Renal pelvis (tissue), 12 donors: ENCODE data around the gene ACP2. TPM values are rescaled to one million over a fixed set of nuclear protein-coding genes. Genes with fewer than 3 reads are reported as not detected.

Source experiments
- DNase-seq: peaks from one replicate; pipeline ENCODE4 v3.0.0-alpha.2; 2013
- long read RNA-seq, 16 experiments: transcript quantifications; one replicate each; lab custom pipeline, GENCODE V29; 2026
- polyA plus RNA-seq, 3 donors: library from polyadenylated mRNA; unstranded; fragments of 120-200 nt; gene quantifications; one replicate each; pipeline ENCODE4 v1.2.1, GENCODE V29; 2013; ENCODE audit not compliant: insufficient read length in 3 of 3

Gene ACP2
- 10 to 100 TPM; 54.4 to 61.0 (median 59.4) TPM for polyA plus RNA-seq
- long read RNA-seq, donor 1, transcript ACP2-201 (11 exons, 2,203 nt) = major isoform, 10 of 11 reads
- long read RNA-seq, donor 1, partial matches to known transcripts = 0 of 11 reads
- long read RNA-seq, donor 1, other reads (novel, unspliced or antisense) = 0 of 11 reads
- long read RNA-seq, donor 2, transcript ACP2-201 (11 exons, 2,203 nt) = major isoform, 10 of 13 reads
- long read RNA-seq, donor 2, partial matches to known transcripts = 0 of 13 reads
- long read RNA-seq, donor 2, other reads (novel, unspliced or antisense) = 0 of 13 reads
- long read RNA-seq, donor 3, transcript ACP2-201 (11 exons, 2,203 nt) = major isoform, 8 of 10 reads
- long read RNA-seq, donor 3, partial matches to known transcripts = 0 of 10 reads
- long read RNA-seq, donor 3, other reads (novel, unspliced or antisense) = 0 of 10 reads
- long read RNA-seq, donor 4, transcript ACP2-201 (11 exons, 2,203 nt) = major isoform, 10 of 12 reads
- long read RNA-seq, donor 4, partial matches to known transcripts = 0 of 12 reads
- long read RNA-seq, donor 4, other reads (novel, unspliced or antisense) = 0 of 12 reads
- long read RNA-seq, donor 5, partial matches to known transcripts = 0 of 2 reads
- long read RNA-seq, donor 5, other reads (novel, unspliced or antisense) = 0 of 2 reads
- long read RNA-seq, donor 6, transcript ACP2-201 (11 exons, 2,203 nt) = major isoform, 9 of 10 reads
- long read RNA-seq, donor 6, partial matches to known transcripts = 0 of 10 reads
- long read RNA-seq, donor 6, other reads (novel, unspliced or antisense) = 0 of 10 reads
- long read RNA-seq, donor 7, transcript ACP2-201 (11 exons, 2,203 nt) = major isoform, 16 of 26 reads
- long read RNA-seq, donor 7, partial matches to known transcripts = 7 of 26 reads
- long read RNA-seq, donor 7, other reads (novel, unspliced or antisense) = 0 of 26 reads
- long read RNA-seq, donor 8, partial matches to known transcripts = 0 of 4 reads
- long read RNA-seq, donor 8, other reads (novel, unspliced or antisense) = 0 of 4 reads
- long read RNA-seq, donor 9, transcript ACP2-201 (11 exons, 2,203 nt) = major isoform, 12 of 50 reads
- long read RNA-seq, donor 9, partial matches to known transcripts = 36 of 50 reads
- long read RNA-seq, donor 9, other reads (novel, unspliced or antisense) = 0 of 50 reads
- long read RNA-seq, donor 10, transcript ACP2-201 (11 exons, 2,203 nt) = major isoform, 8 of 14 reads
- long read RNA-seq, donor 10, partial matches to known transcripts = 5 of 14 reads
- long read RNA-seq, donor 10, other reads (novel, unspliced or antisense) = 0 of 14 reads
- long read RNA-seq, donor 11, partial matches to known transcripts = 5 of 9 reads
- long read RNA-seq, donor 11, other reads (novel, unspliced or antisense) = 0 of 9 reads
- long read RNA-seq, donor 12, transcript ACP2-201 (11 exons, 2,203 nt) = major isoform, 8 of 10 reads
- long read RNA-seq, donor 12, partial matches to known transcripts = 0 of 10 reads
- long read RNA-seq, donor 12, other reads (novel, unspliced or antisense) = 0 of 10 reads
- long read RNA-seq, donor 13, partial matches to known transcripts = 5 of 8 reads
- long read RNA-seq, donor 13, other reads (novel, unspliced or antisense) = 0 of 8 reads
- long read RNA-seq, donor 14 = 0 reads
- long read RNA-seq, donor 15, transcript ACP2-201 (11 exons, 2,203 nt) = major isoform, 10 of 90 reads
- long read RNA-seq, donor 15, partial matches to known transcripts = 74 of 90 reads
- long read RNA-seq, donor 15, other reads (novel, unspliced or antisense) = 5 of 90 reads
- long read RNA-seq, donor 16, transcript ACP2-201 (11 exons, 2,203 nt) = major isoform, 9 of 12 reads
- long read RNA-seq, donor 16, partial matches to known transcripts = 0 of 12 reads
- long read RNA-seq, donor 16, other reads (novel, unspliced or antisense) = 0 of 12 reads

GRCh38 chr11:47248664-47249377, at the start of gene ACP2:
ACP2 (minus strand) TSS chr11:47248814; CDS start chr11:47248789, 25 bp downstream.
- DNase-seq = peak; percentile 88

- DNase-seq = no peak
These were observed 47.4 kb upstream of the ACP2 start for GRCh38 chr11:47296045-47296444.

GRCh38 chr11:47295385-47295784, 46.8 kb upstream of the ACP2 start:
- no peak for DNase-seq

GRCh38 chr11:47289856-47290255, 41.2 kb upstream of the ACP2 start:
- DNase-seq = no peak

- no peak for DNase-seq
These were observed 39.5 kb upstream of the ACP2 start for GRCh38 chr11:47288066-47288465.

GRCh38 chr11:47285969-47286770, 37.6 kb upstream of the ACP2 start:
- no peak for DNase-seq

- DNase-seq = no peak
These were observed 35.5 kb upstream of the ACP2 start for GRCh38 chr11:47284151-47284550.

GRCh38 chr11:47282462-47282861, 33.8 kb upstream of the ACP2 start:
- DNase-seq = no peak

- DNase-seq = no peak
These were observed 32.2 kb upstream of the ACP2 start for GRCh38 chr11:47280860-47281259.

GRCh38 chr11:47280099-47280498, 31.5 kb upstream of the ACP2 start:
- no peak for DNase-seq

- DNase-seq = no peak
These were observed 30.2 kb upstream of the ACP2 start for GRCh38 chr11:47278769-47279168.

GRCh38 chr11:47278058-47278457, 29.4 kb upstream of the ACP2 start:
- no peak for DNase-seq

- no peak for DNase-seq
These were observed 28.3 kb upstream of the ACP2 start for GRCh38 chr11:47276923-47277322.

- no peak for DNase-seq
These were observed 26.1 kb upstream of the ACP2 start for GRCh38 chr11:47274495-47275235.

GRCh38 chr11:47272706-47273105, 24.1 kb upstream of the ACP2 start:
- DNase-seq = no peak

GRCh38 chr11:47271961-47272661, 23.5 kb upstream of the ACP2 start:
- DNase-seq = no peak

GRCh38 chr11:47271328-47271727, 22.7 kb upstream of the ACP2 start:
- DNase-seq = no peak
